HG02678 (cell line): ENCODE measurements around the gene ACTL6B.

Experiments used
- ATAC-seq: cut with Tn5 transposase; IDR thresholded peaks from one replicate; pipeline ENCODE4 v1.9.1; 2021; ENCODE audit warnings: mild to moderate bottlenecking, moderate library complexity; ENCODE audit not compliant: unreplicated experiment

ACTL6B gene

GRCh38 chr7:100629117-100629716 lies 27.0 kb downstream of the ACTL6B start:
- ATAC-seq = no peak

DNA sequence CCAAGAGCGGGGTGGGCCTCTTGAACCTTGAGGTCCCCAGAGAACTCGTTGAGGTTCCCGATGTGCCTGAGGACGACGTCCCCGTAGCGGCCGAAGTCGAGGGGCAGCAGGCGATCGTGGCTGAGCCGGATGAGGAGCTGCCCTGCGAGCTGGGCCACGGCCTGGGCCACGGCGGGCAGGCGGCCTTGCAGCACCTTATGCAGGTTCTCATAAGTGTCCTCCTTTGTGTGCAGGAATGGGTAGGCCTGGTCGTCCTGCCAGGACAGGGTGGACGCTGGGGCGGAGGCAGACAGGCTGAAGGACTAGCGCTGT lies 29.1 kb downstream of the ACTL6B start:
- no peak for ATAC-seq

GRCh38 chr7:100626530-100627237 lies 29.6 kb downstream of the ACTL6B start:
- peak; percentile 93 for ATAC-seq

GRCh38 chr7:100626055-100626454 lies 30.2 kb downstream of the ACTL6B start:
- ATAC-seq = no peak

DNA sequence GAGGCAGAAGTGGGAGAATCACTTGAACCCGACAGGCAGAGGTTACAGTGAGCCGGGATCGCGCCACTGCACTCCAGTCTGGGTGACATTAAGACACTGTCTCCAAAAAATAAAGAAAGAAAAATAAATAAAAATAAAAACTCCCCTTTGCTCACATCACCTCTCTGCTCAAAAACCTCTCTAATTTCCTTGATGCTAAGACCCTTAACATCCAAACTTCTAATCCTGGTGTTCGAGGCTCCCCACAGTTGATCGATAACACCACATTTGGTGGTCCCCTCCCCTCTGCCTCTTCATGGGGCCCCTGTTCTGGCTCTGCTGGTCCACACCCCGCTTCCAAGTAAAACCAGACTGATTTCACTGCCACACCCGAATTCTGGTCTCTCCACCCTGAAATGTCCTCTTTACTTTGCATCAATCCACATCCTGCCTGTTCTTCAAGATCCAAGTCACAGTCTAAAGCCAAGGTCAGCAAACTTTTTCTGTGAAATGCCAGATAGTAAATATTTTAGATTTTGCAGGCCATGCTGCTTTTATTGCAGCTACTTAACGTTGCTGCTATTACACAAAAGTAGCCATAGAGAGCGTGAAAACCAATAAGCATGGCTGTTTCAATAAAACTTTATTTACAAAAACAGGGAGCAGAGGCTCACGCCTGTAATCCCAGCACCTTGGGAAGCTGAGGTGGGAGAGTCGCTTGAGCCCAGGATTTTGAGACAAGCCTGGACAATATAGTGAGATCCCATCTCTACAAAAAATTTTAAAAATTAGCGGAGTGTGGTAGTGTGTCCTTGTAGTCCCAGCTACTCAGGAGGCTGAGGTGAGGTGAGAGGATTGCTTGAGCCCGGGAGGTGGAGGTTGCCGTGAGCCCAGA lies 32.1 kb downstream of the ACTL6B start:
- ATAC-seq = no peak

- no peak for ATAC-seq
Observed at GRCh38 chr7:100621554-100621953, 34.7 kb downstream of the ACTL6B start.

GRCh38 chr7:100620804-100621203 lies 35.4 kb downstream of the ACTL6B start:
- no peak for ATAC-seq

- ATAC-seq = no peak
Observed at GRCh38 chr7:100620239-100620638, 36.0 kb downstream of the ACTL6B start.

DNA sequence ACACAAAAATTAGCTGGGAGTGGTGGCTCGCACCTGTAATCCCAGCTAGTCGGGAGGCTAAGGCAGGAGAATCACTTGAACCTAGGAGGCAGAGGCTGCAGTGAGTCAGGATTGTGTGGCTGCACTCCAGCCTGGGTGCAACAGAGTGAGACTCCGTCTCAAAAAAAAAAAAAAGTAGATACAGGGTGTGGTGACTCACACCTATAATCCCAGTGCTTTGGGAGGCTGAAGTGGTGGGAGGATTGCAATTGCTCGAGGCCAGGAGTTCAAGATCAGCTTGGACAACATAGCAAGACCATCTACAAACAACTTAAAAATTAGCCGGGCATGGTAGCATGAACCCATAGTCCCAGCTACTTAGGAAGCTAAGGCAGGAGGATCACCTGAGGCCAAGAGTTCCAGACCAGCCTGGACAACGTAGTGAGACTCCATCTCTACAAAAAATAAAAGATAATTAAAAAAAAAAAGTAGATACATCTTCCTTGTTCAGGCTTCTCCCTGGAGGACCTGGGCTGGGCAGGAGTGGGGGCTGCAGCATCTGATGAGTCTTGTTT lies 41.9 kb downstream of the ACTL6B start:
- ATAC-seq = no peak

GRCh38 chr7:100613412-100614175 lies 42.7 kb downstream of the ACTL6B start:
- no peak for ATAC-seq

GRCh38 chr7:100612730-100613390 lies 43.4 kb downstream of the ACTL6B start:
- no peak for ATAC-seq

- peak; percentile 90 for ATAC-seq
Observed at GRCh38 chr7:100611983-100612729, 44.1 kb downstream of the ACTL6B start, which contains the start of gene MOSPD3. Gene MOSPD3 (plus strand): TSS chr7:100612540. CDS start chr7:100612792, 252 bp downstream.

DNA sequence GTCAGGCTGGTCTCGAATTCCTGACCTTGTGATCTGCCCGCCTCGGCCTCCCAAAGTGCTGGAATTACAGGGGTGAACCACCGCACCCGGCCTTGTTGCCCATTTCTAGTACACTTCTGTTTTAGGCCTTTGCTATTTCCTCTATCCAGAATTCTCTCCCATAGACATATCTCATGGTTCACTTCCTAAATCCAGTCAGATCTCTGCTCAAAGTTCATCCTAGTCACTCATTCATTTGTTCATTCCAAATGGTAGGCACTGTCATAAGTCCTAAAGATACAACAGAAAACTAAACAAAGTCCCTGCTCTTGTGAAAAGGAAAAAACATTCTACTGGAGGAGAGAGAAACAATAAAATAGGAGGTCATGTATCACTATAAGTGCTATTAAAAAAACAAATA lies 46.3 kb downstream of the ACTL6B start:
- no peak for ATAC-seq

- ATAC-seq = no peak
Observed at GRCh38 chr7:100607111-100607510, 49.1 kb downstream of the ACTL6B start.

- ATAC-seq = no peak
Observed at GRCh38 chr7:100606313-100606712, 49.9 kb downstream of the ACTL6B start.

DNA sequence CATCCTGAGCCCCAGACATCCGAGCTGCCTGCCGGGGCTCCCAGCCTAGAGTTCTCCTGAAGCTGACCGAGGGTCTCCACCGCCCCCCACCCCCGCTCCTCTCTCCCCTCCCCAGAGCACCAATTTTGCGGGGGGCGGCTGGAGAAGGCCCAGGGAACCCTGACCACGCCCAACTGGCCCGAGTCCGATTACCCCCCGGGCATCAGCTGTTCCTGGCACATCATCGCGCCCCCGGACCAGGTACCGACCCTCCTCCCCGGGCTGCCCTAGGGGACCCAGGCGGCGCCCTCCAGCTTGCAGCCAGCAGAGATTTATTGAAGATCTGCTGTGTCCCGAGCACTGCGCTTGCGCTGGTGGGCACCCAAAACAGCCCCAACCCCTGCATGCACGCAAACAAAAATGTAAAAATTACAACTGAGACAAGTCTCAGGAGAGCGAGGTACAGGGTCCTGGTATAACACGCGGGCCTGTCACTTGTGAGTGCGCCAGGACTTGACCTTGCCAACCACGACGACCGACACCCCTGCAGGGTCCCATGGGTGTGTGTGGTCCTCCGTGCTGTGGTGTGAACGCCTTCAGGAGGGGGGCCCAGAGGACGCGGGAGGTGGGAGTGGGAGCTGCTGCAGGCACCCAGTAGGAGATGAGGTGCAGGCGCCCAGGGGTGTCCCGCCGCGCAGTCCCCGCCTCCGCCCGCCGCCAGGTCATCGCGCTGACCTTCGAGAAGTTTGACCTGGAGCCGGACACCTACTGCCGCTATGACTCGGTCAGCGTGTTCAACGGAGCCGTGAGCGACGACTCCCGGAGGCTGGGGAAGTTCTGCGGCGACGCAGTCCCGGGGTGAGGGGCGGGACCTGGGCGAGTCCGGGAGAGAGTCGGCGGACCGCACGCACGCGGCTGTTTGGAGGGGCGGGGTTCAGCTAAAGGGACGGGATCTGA lies 51.0 kb downstream of the ACTL6B start:
- no peak for ATAC-seq

DNA sequence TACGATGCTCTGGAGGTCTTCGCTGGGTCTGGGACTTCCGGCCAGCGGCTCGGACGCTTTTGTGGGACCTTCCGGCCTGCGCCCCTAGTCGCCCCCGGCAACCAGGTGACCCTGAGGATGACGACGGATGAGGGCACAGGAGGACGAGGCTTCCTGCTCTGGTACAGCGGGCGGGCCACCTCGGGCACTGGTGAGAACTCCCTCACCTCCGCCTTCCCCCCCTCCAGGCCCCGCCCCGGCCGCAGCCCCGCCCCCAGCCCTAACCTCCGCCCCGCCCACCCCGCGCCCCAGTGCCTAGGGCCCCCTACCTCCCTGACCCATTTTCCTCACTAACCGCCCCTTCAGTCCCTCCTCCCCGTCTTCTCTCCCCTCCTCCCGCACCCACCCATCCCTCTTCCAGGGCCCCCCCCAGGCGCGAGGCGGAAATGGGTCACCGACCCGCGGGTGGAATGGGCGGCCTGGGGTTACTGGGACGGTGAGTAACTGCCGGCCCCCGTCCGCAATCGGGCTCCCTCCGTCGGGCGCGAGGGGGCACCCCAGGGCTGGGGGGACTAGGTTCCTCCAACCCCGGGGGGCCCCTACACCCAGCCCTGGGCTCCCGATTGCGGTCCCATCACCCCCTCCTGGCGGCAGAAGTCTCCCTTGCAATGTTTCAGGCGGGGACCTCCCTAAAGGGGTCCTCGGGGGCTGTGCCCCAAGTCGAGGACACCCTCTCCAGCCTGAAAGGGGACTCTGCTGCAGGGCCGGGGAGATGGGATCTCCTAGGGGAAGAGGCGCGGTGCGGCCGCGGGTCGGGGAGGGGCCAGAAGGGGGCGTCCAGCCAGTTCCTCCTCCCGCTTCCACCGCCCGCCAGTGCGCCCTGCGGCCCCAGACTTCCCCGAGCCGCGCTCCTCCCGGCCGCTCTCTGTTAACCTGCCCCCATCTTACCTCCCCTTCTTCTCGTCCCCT lies 51.9 kb downstream of the ACTL6B start:
- peak; percentile 70 for ATAC-seq

DNA sequence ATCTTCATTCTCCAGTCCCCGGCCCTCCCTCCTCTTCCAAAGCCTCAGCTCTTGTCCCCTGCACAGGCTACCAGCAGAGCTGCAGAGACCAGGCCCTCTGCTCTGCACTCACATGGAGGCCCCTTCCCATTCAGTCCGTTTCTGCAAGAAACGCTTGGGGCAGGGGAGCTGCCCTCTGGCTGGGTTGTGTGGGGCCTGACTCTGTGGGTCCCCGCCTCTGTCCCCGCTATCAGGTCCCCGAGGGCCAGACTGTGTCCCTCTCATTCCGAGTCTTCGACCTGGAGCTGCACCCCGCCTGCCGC lies 52.6 kb downstream of the ACTL6B start:
- peak; percentile 17 for ATAC-seq
